Measurements from ENCODE around the gene TUBGCP3. TPM values are rescaled to one million over a fixed set of nuclear protein-coding genes. Genes with fewer than 3 reads are reported as not detected.

The TUBGCP3 gene
- total RNA-seq, 1 experiment from 2014 or later: 37.3 TPM

DNA sequence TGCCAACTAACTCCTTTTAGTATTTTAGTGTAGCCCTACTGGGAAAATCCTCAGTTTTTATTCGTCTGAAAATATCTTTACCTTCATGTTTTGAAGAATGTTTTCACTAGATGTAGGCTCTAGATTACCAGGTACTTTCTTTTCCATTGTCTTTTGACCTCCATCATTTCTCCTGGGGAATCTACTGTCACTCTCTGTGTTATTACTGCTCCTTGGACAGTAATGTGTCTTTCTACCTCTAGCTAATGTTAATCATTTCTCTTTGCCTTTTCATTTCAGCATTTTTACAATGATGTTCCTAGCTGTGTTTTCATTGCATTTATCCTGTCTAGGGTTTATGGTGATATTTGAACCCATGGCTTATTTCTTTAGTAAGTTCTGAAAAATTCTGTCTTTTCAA is 149.9 kb downstream of the TUBGCP3 start:
- DNase-seq: no peak
- Histone ChIP-seq H2BK12ac (ENCODE audit: insufficient read length, low read depth, low read length) (no peak overlapping the region), H3K4me2 (ENCODE audit: insufficient read depth, insufficient read length, low read length) (no peak overlapping the region)

More for the DNA sequence above, 149.9 kb downstream of the TUBGCP3 start:
- Histone ChIP-seq H3K27me3 (ENCODE audit: insufficient read depth, low read length) (no peaks in the 10 kb centered on the region), H2BK5ac (ENCODE audit: insufficient read length, low read length) (no peak overlapping the region), H2BK15ac (ENCODE audit: low read depth, low read length) (no peak overlapping the region), H3K4me1 (ENCODE audit: insufficient read depth, low read length) (no peaks in the 10 kb centered on the region), H3T11ph (ENCODE audit: low read length) (no peak overlapping the region), H2BK20ac (ENCODE audit: low read depth, low read length, poor library complexity, severe bottlenecking) (no peak overlapping the region), H3K23me2 (ENCODE audit: insufficient read length, low read depth, low read length, poor library complexity, severe bottlenecking) (no peaks in the 10 kb centered on the region), H3K4ac (ENCODE audit: low read depth, low read length) (no peak overlapping the region), H2AFZ (ENCODE audit: low read length) (no peak overlapping the region), H4K8ac (replicated peaks; ENCODE audit: insufficient read length, low read depth, low read length) (no peak overlapping the region), H3K23ac (ENCODE audit: insufficient read length, low read depth, low read length) (no peak overlapping the region), H4K5ac (ENCODE audit: insufficient read length, low read depth, low read length) (no peak overlapping the region), H3K79me1 (ENCODE audit: insufficient read depth, low read depth, low read length, poor library complexity, severe bottlenecking) (no peaks in the 10 kb centered on the region), H2BK120ac (ENCODE audit: low read depth, low read length, poor library complexity, severe bottlenecking) (no peak overlapping the region), H3K56ac (ENCODE audit: insufficient read length, low read depth, low read length) (no peak overlapping the region), H3K14ac (ENCODE audit: insufficient read depth, low read length) (no peak overlapping the region), H3K9me3 (ENCODE audit: control insufficient read depth, low read depth, low read length) (peaks cover 4% of the 10 kb centered on the region), H4K91ac (ENCODE audit: insufficient read length, low read depth, low read length) (no peak overlapping the region), H3K27ac (ENCODE audit: insufficient read length, low read depth, low read length) (no peak overlapping the region), H4K20me1 (ENCODE audit: control insufficient read depth, insufficient read depth, insufficient read length) (no peaks in the 10 kb centered on the region), H3K79me2 (ENCODE audit: insufficient read depth, low read length) (no peaks in the 10 kb centered on the region), H3K9ac (ENCODE audit: extremely low read depth, insufficient read length, low read length) (no peak overlapping the region), H3K18ac (ENCODE audit: insufficient read length, low read depth, low read length) (no peak overlapping the region), H2AK5ac (ENCODE audit: insufficient read length, low read length) (no peak overlapping the region)
- TF ChIP-seq, protein P1, sequence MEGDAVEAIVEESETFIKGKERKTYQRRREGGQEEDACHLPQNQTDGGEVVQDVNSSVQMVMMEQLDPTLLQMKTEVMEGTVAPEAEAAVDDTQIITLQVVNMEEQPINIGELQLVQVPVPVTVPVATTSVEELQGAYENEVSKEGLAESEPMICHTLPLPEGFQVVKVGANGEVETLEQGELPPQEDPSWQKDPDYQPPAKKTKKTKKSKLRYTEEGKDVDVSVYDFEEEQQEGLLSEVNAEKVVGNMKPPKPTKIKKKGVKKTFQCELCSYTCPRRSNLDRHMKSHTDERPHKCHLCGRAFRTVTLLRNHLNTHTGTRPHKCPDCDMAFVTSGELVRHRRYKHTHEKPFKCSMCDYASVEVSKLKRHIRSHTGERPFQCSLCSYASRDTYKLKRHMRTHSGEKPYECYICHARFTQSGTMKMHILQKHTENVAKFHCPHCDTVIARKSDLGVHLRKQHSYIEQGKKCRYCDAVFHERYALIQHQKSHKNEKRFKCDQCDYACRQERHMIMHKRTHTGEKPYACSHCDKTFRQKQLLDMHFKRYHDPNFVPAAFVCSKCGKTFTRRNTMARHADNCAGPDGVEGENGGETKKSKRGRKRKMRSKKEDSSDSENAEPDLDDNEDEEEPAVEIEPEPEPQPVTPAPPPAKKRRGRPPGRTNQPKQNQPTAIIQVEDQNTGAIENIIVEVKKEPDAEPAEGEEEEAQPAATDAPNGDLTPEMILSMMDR (conservative IDR thresholded peaks at IDR 0.05): no peak
- no peak overlapping the region for H3K4me3 Mint-ChIP-seq
- whole genome bisulfite sequencing (ENCODE audit: extremely low coverage, insufficient read length, low lambda C conversion rate): no CpG with 5 or more reads among the region's 1 CpG
- H3K9me3 Mint-ChIP-seq: peaks cover 20 to 31% of the 10 kb centered on the region in 2 experiments
- H3K27ac Mint-ChIP-seq: no peak overlapping the region
- H3K36me3 Mint-ChIP-seq (ENCODE audit: insufficient read depth in 1 of 3, low read depth in 3 of 3): peaks cover 0 to 12% (median 8%) of the 10 kb centered on the region in 3 experiments; a peak in 4 of 7 replicates
- peaks cover 2 to 5% of the 10 kb centered on the region in 2 experiments; a peak in 3 of 4 replicates for H3K4me1 Mint-ChIP-seq
- H3K27me3 Mint-ChIP-seq (ENCODE audit: low read depth): peaks cover 44% of the 10 kb centered on the region

All from H9 (cell line).